ENCODE data around the gene HPGD.

Gene HPGD

DNA sequence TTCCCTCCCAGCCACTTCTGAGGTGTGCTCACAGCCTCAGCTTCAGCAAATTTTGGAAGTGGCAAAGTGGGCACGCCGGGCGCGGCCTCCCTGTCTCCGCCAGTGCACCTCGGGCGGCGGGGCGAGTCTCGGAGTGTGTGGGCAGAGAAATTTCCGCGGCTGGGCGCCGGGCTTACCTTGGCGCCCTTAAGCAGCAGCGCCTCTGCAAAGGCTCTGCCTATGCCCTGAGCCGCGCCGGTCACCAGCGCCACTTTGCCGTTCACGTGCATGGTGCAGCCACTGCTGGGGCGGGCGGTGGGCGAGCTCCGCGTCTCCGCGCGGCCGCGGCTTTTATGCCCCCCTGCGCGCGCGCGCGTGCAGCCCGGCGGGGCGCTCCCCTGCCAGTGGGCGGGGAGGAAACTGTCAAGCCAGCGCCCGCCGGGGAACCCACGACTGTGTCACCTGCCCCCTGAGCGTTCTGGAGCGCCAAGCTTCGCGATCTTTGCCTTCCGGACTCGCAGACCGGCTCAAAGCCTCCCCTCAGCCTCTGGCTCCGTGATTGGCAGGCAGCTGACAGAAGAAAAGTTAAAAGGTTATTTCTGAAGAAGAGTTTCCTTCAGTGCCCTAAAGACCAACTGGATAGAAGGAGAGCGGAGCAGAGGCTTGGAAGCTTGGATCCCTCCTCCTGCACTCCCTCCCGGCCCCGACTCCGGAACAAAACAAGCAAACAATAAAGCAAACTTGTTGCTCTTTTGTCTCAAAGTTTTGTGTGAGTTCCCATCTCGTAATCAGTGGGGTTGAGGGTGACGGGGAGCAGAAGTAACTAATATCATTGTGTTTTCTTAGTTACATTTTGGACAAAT, at the start of gene HPGD:
Gene HPGD (minus strand): TSS at position 306 of the 842 bp plus-strand sequence. CDS start 37 bp downstream, at position 269.
- no peak for DNase-seq

DNA sequence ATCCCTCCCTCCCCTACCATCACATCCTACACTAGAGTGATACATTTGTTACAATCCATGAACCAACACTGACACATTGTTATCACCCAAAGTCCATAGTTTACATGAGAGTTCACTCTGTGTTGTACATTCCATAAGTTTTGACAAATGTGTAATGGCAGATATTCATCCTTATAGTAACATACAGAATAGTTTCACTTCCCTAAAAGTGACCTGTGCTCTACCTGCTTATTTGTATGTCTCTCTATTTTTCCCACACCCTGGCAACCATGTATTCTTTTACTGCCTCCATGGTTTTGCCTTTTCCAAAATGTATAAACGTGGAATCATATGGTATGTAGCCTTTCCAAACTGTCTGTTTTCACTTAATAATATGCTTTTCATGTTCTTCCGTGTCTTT, 42.2 kb upstream of the HPGD start:
- DNase-seq = no peak

DNA sequence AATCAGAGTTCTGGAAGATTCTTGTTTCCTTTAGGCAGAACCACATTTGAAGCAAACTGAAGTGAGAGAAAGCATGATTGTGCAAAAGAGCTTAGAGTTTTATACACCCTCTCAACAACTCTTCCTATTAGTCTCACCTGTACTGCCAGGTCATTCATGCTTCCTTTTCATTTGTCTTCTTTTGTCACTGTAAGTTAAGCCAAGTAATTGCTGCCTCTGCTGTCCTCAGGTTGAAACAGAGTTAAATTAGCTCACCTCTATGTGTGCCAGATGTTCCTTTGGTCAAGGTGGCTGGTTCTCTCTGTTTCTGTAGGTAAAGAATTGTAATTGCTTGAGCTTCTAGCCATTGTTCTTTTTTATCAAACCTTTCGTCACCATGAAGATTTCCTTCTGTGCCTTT, 41.1 kb upstream of the HPGD start:
- DNase-seq = no peak

DNA sequence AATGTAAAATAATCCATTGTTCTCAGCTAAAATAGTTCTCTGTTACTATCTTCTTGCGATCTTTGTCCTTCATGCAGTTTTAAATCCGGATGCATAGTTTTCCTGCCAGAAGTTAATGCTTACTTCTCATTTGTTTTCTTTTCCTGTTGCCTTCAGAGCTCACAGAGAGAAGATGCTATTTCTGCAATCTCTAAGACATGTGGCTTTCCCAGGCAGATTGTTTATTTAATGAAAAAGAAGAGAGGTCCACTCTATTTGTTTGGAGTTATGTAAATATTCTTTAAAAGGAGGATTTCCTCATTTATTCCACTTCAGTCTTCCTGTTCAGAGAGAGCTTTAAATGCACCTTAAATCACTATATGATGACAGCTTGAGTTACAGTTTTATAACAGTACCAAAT, 39.3 kb upstream of the HPGD start:
- DNase-seq = no peak

DNA sequence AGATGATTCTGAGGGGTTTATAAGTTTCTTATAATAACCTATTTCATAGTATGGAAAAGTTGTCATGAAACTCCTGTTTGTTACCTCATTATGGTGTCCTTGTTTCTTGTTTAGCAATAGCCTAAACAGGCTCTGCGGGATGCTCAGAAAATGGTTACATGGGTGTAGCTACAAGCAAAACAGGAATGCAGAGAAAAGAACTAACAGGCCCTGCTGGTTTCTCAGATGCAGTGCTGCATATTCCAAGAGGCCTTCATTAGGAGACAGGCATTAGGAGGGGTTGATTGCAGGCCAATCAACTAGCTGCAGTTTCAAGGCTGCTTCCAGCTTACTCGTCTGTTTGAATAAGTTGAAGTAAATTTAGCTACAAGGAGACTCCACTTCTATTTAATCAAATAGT, 37.6 kb upstream of the HPGD start:
- no peak for DNase-seq

DNA sequence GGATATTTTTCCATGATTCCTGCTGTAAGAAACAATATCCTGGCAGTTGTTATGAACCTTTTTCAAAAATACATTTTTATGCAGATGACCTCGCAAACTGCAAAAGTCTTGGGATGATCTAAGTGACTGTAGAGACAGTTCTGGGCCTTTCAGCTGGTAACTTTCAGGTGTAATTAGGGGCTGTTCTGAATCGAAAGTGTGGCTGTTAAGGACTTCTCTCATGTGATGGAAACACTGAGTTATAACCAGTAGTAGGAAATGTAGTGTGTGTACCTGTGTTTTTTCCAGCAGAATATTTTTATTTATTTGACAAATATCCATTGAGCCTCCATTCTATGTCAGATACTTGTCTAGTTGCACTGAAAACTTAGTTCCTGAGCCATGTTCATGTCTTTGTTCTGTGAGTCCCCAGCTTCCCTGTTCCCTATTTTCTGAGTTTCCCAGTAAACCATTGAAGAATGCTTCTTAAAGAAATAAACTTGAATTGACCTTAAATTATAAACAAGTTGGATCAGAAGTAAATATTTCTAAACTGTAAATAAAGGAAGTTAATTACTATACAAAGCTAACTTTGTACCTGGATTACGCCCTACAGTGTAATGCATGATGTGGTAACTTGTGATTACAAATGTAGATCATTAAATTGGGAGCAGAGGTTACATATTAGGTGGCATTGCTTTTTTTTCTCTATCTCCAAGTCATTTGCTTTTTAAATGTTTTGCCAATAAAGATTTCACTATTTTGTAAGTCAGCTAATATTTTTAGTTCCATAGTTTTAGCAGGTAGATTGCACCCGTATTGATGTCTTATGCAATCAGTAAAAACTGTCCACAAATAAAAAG, 33.7 kb upstream of the HPGD start:
- DNase-seq = no peak

DNA sequence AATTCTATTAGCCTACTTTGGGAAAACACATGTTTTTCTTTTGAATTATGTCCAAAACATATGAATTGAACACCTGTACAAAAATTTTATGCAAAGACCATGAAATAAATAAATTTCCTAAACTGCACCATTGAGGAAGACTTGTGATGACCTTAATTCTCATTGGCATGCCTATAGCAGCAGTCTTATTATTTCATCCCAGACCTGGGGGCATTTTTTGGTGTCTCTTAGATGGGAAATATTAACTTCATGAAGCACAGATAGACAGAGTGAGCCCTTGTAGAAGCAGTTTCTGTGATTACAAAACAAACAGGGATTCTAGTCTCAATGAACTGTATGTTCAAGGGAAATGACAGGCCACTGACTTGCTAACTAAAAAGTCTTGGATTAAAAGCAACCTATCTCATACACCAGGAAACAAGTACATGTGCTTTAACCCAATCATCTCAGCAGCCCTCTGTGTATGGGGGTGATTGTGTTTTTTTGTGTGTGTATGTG, 32.0 kb upstream of the HPGD start:
- no peak for DNase-seq

DNA sequence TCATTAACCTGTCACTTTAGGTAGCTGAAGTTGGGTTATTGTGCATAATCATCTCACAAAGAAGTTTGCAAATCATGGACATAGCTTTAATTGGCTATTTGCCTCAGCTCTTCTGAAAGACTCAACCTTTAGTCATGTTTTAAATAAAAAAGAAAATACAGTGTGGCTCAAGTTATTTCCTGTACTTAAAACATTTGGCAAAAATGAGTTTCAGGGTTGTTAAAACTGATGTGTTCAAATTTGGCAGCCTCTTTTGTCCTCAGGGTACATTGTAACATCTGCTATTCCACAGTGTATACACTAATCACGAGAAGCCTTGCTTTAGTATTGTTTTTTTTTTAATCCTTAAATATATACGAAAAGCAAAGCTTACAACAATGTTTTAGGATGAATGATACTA, 31.5 kb upstream of the HPGD start:
- no peak for DNase-seq

DNA sequence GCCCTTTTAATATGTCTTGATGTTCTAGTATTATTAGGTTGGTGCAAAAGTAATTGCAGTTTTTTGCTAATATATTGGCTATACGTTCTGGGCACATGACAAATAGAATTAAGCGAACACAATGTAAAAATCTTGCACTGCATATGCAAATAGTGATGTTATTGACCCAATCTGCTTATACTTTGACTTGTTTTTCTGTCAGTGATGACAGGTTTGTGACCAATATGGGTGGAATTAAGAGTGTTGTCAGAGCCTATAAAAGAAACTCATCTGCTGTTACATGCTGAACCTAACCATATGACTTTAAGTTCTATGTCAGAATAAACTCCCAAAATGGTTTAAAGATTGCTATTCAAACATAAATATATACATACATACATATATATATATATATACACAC, 30.7 kb upstream of the HPGD start:
- DNase-seq = no peak

DNA sequence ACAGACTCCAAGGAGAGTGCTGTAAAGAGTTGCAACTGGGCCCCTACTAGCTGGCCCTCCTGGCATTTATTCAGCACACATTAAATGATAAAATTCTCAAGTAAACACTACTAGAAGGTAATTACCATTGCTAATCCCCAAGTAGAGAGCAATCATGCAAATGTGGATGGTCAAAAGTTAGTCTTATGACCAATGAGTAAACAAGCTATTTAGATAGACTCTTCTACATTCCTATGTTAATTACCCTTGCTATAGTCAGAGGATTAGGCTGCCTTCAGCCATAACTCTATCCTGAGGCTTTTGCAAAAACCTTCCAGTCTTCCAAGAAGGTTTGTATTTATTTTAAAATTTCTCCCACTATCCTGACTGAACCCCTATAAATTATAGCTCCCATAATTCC, 28.3 kb upstream of the HPGD start:
- no peak for DNase-seq

DNA sequence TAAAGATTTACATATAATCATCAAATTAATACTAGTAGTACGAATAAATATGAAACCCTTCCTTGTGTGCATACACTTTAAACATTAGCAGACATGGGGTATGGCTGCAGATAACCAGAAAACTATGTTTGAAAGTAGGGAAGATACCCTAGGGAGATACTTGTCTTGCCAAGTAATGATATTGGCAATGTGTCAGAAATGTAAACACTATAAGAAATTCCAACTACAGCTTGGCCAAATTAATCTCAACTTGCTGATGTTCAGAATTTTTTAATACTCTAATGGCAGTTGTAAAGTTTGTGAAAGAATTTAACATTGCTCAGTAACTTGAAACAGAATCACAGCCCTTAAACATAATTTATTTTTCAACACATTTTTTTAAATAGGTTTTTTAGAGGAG, 27.4 kb upstream of the HPGD start:
- DNase-seq = no peak

DNA sequence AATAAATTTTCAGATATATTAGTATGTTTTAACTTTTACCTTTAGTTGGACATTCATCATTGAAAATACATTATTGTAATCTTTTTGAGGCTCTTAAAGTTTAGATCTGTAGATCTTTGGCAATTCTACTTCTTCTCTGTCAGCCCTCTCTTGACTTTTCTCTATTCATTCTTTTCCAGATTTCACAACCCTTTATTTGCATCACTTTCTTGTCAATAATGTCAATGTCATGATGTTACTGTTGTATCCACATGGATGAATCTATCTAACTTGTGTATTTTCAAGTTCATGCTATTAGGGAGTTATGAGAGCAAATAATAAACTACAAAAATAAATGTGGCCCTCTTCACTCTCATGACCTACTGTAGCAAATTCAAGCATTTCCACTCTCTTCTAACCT, 23.0 kb upstream of the HPGD start:
- no peak for DNase-seq

DNA sequence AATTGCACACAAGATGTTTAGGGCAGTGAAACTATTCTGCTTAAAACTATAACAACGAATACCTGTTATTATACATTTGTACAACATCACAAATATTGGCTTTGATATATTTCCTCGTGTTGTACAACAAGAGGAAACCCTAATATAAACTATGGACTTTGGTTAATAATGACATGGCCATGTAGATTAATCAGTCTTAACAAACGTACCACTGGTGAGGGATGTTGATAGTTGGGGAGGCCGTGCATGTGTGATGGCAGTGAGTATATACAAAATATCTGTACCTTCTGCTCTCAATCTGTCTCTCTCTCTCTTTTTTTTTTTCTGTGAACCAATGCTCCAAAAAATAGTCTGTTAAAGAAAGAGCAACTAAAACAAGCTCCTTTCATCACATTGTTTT, 22.2 kb upstream of the HPGD start:
- DNase-seq = no peak

DNA sequence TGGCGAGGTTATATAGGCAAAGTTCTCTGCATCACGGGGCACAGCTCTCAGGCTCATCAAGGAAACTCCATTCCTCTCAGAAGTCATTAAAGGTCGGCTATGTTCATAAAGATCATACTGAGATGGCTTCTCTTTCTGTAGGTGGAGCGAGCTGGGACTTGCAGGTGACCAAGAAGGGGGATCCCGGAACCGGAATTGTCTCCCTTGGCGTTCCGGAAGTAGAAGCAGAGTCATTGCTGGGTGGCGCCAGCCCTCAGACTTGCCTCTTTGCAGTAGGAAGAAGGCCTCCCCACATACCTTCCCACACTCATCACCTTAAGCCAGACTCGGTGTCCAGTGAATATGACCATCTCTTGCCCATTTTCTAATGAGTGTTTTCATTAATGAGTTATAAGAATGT, 17.9 kb upstream of the HPGD start:
- no peak for DNase-seq

DNA sequence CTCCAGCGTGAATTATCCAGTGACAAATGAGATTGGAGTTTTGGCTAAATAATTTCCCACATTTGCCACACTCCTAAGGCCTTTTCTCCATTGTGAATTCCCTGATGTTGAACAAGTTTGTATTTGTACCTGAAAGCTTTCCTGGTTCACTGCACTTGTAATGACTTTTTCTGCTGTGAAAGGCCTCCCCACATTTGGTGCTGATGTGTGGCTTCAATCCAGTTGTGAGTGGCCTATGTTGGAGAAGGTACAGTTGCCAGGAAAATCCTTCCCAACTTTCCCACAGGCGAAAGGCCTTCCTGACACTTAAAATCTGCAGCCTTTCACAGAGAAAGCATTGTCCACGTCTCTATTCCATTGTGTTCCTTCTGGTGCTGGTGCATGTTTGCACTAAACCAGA, 17.3 kb upstream of the HPGD start:
- no peak for DNase-seq

DNA sequence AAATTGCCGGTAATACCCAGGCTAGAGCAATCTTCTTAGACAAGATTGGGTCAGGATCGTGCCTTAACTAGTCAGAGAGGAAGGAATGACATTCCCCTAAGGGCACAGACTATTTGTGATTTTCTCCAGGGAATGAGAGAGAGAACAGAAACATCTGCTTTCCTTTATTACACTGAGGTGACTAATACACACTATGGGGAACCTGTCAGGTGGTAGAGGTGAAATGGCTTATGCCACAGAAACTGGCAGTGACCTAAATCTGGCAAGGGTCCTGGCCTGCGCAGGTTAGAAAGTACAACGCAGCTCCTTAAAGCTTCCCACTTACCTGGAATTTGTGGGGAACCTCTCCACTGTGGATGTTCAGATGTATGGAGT, 16.6 kb upstream of the HPGD start:
- DNase-seq = no peak

DNA sequence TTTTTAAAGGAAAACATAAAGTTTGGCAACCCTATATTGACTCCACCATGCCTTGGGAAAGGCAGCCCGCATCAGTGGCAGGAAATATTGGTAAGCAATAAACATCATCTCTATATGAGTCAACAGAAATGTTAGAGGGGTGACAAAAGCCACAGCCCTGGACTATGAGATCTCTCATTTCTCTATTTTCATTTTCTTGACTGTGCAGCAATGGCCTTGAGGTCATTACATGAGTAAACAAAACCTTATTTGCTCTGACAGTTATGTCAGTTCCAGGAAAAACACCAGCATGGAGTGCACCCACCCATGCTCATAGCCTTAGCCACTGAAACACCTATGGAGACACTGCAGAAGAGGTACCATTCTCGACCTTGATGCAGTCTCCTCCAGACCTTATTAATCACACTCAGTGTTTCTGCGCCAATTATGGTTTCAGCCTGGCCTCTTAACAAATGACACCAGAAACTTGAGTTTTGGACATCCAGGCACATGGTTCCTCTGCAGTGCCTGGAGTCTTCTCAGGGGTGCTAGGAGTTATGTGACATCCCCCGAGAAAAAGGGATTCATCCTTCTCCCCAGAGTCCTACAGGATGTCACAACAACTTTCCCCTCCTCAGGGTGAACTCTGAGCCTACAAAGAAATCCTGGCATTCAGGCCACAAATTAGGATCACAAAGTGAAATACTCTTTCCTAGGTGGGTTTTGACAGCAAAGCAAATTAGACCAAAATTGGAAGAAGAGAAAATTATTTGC, 16.0 kb upstream of the HPGD start:
- no peak for DNase-seq

DNA sequence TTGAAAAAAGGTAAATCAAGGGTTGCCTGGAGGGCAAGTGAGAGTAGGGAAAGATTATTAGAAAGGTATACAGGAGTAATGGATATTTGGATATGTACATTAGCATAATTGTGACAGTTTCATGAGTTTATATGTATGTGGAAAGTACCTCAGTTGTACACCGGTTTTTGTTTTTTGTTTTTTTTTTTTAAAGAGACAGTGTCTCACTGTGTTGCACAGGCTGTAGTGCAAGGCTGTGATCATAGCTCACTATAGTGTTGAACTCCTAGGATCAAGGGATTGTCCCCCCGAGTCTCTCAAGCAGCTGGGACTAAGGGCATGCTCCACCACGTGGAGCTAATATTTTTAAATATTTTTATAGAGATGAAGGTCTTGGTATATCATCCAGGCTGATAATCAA, 15.3 kb upstream of the HPGD start:
- no peak for DNase-seq

DNA sequence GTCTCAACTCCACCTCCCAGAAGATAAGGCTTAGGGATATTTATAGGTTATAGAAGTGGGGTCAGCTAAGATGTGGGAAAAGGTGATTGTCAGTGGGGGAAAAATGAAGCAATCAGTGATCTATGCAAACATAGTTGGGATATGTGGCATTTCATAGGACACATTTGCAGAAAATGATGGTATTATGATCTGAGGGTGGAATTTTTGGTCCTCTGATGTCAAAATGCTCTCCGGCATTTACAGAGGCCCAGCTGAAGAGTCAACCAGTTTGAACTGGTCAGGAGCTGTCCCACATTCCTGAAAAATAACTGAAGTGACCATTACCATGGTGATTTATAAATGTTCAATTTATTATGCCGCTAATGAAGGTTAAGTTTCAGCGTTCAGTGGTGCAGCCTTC, 12.2 kb upstream of the HPGD start:
- DNase-seq = no peak

DNA sequence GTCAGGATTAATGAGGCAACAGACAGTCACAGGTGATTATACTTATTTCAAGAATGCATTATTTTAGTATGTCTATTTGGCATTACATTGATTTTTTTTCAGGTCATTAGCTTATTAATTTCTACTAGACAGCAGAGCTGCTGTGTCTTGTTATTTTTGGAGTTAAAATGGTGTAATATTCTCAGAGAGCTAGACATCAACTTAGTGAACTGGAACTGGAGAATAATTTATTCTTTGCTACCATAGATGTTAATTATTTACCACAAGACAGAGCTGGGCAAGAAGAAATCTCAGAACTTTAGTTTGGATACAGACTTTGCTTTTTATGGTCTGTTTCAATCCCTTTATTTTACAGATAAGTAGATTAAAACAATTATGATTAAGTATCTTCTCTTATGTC, 10.2 kb upstream of the HPGD start:
- DNase-seq = no peak

DNA sequence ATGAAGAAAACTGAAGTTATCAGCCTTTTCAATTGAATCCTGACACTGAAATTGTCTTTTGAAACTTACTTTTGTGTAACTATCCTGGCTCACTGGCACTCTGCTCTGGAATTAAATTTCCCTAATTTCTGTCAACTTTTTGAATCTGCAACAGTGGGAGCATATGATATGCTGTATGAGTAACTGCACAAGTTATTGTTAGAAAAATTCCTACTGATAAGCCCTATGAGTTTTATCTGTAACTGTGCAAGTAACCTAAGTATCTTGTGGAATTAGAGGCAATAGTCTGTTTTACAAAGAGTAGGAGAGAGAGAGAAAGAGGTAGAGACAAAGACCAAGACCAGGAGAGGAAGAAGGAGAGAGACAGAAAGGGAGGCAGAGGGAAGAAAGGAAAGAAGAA, 9.2 kb upstream of the HPGD start:
- no peak for DNase-seq

DNA sequence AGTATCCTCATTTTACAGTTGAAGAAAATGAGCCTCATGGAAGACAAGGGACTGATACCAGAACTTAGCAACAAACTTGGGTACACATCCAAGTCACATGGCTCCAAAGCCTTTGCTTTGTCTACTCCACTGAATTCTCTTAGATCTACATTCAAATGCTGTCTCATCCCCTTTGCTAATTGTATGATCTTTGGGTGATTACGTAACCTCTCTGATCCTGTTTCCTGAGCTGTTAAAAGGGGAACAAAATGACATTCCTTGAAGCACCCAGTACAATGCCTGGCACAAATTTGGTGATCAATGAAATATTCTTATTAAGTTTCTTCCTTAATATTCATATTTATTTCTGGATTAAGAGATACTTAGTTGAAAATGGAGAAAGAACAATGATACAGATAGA, 5.9 kb upstream of the HPGD start:
- no peak for DNase-seq

DNA sequence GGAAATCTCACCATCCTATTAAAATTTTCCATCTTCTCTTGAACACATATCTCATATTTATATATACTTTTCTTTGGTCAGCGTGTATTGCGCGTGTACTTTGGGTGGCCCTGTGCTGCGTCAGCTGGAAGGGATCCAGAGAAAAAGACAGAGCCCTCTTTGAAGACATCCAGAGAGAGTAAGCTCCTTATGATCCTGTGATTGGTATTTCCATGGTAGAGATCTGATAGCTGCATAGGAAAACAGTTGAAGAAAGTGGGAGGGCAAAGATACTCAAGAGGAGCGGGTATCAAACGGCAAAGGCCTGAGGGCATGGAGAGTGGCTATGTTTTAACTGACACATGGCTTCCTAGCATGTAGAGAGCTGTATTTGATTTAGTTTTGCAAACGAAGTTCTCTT, 4.4 kb upstream of the HPGD start:
- no peak for DNase-seq

DNA sequence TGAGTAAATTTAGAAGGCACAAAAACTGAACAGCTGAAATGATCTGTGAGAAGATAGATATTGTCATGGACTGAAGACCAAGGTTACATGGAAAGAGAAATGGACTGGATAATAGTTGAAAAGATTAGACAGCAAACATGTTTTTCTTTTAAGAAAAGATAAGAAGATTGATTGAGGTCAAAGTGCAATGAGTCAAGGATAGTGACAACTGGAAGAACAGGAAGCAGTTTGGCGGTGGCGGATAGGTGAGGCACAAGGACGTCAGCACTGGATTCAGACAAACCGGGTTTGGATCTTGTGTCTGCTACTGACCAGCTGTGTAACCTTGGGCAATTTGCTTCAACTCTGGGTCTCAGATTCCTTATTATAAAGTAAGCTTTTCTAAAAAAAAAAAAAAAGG, 2.0 kb upstream of the HPGD start:
- no peak for DNase-seq

All from NCI-H1417 treated with DMSO at 0.1 percent for 48 hours (cell line).